Measurements from ENCODE around the gene RNU7-1.

The RNU7-1 gene

GRCh38 chr12:6957151-6957701 lies 13.6 kb downstream of the RNU7-1 start:
- peaks cover 0 to 15% of the 10 kb centered on the region in 2 experiments for H3K27me3 ChIP-seq (ENCODE audit: control insufficient read depth in 1 of 2, insufficient read depth in 1 of 2, low read length in 2 of 2)

GRCh38 chr12:6957741-6958608 lies 14.4 kb downstream of the RNU7-1 start:
- H3K4me2 ChIP-seq (ENCODE audit: low read length, poor library complexity, severe bottlenecking) = no peak overlapping the region
- H2BK120ac ChIP-seq (ENCODE audit: low read depth, low read length) = no peak overlapping the region
- no peak for DNase-seq
- H3K9ac ChIP-seq (ENCODE audit: low read length) = no peak overlapping the region
- H3K79me1 ChIP-seq (replicated peaks; ENCODE audit: low read length, poor library complexity, severe bottlenecking) = no peaks in the 10 kb centered on the region
- no peak overlapping the region for H4K91ac ChIP-seq (ENCODE audit: low read length)
- no peak overlapping the region for H3K4me3 ChIP-seq (ENCODE audit: insufficient read depth in 1 of 2, low read depth in 1 of 2, low read length in 2 of 2)
- H3K18ac ChIP-seq (ENCODE audit: low read depth in 1 of 2, low read length in 2 of 2) = no peak overlapping the region
- 92% methylated on average over 25 of the region's 28 CpGs for WGBS
- H3K23ac ChIP-seq (ENCODE audit: low read length in 2 of 2) = no peak overlapping the region
- H3K14ac ChIP-seq (ENCODE audit: low read length in 2 of 2) = no peak overlapping the region
- no peak overlapping the region for H2AFZ ChIP-seq (ENCODE audit: low read depth, low read length)
- H4K8ac ChIP-seq (ENCODE audit: low read length) = no peak overlapping the region
- H3K27me3 ChIP-seq (ENCODE audit: control insufficient read depth in 1 of 2, insufficient read depth in 1 of 2, low read length in 2 of 2) = peaks cover 0 to 12% of the 10 kb centered on the region in 2 experiments
- no peak overlapping the region for H2BK5ac ChIP-seq (ENCODE audit: low read depth, low read length, poor library complexity, severe bottlenecking)
- H2BK15ac ChIP-seq (ENCODE audit: low read depth, poor library complexity, severe bottlenecking) = no peak overlapping the region
- no peak overlapping the region for H2BK12ac ChIP-seq (ENCODE audit: low read length in 2 of 2)
- peaks cover 0 to 37% of the 10 kb centered on the region in 2 experiments for H3K36me3 ChIP-seq (ENCODE audit: control insufficient read depth in 1 of 2, insufficient read depth in 2 of 2, low read depth in 1 of 2, low read length in 2 of 2)
- no peak overlapping the region for H3K27ac ChIP-seq (ENCODE audit: low read length, poor library complexity, severe bottlenecking)
- no peak overlapping the region for H2AK5ac ChIP-seq (ENCODE audit: low read length, severe bottlenecking)
- H3K4ac ChIP-seq (ENCODE audit: low read depth in 1 of 2, low read length in 2 of 2) = no peak overlapping the region
- no peaks in the 10 kb centered on the region for H3K9me3 ChIP-seq (ENCODE audit: control insufficient read depth, low read length)
- H3K4me1 ChIP-seq (ENCODE audit: control insufficient read depth, insufficient read depth, low read depth, low read length) = peaks cover 16% of the 10 kb centered on the region

More at GRCh38 chr12:6957151-6957701, 13.6 kb downstream of the RNU7-1 start:
- H3K9me3 ChIP-seq (ENCODE audit: control insufficient read depth, low read length) = no peaks in the 10 kb centered on the region
- no peak overlapping the region for H3K9ac ChIP-seq (ENCODE audit: low read length)
- no peak overlapping the region for H4K8ac ChIP-seq (ENCODE audit: low read length)
- H2BK120ac ChIP-seq (ENCODE audit: low read depth, low read length) = no peak overlapping the region
- no peak overlapping the region for H3K4ac ChIP-seq (ENCODE audit: low read depth in 1 of 2, low read length in 2 of 2)
- H3K14ac ChIP-seq (ENCODE audit: low read length in 2 of 2) = no peak overlapping the region
- H3K4me3 ChIP-seq (ENCODE audit: insufficient read depth in 1 of 2, low read depth in 1 of 2, low read length in 2 of 2) = no peak overlapping the region
- no peak overlapping the region for H4K91ac ChIP-seq (ENCODE audit: low read length)
- H3K4me1 ChIP-seq (ENCODE audit: control insufficient read depth, insufficient read depth, low read depth, low read length) = peaks cover 18% of the 10 kb centered on the region
- H3K18ac ChIP-seq (ENCODE audit: low read depth in 1 of 2, low read length in 2 of 2) = no peak overlapping the region
- H2AK5ac ChIP-seq (ENCODE audit: low read length, severe bottlenecking) = no peak overlapping the region
- 86% methylated on average over 20 of the region's 20 CpGs for WGBS
- no peak overlapping the region for H3K4me2 ChIP-seq (ENCODE audit: low read length, poor library complexity, severe bottlenecking)
- no peak overlapping the region for H2BK12ac ChIP-seq (ENCODE audit: low read length in 2 of 2)
- no peaks in the 10 kb centered on the region for H3K79me1 ChIP-seq (replicated peaks; ENCODE audit: low read length, poor library complexity, severe bottlenecking)
- peaks cover 0 to 37% of the 10 kb centered on the region in 2 experiments for H3K36me3 ChIP-seq (ENCODE audit: control insufficient read depth in 1 of 2, insufficient read depth in 2 of 2, low read depth in 1 of 2, low read length in 2 of 2)
- H2BK15ac ChIP-seq (ENCODE audit: low read depth, poor library complexity, severe bottlenecking) = no peak overlapping the region
- H3K27ac ChIP-seq (ENCODE audit: low read length, poor library complexity, severe bottlenecking) = no peak overlapping the region
- no peak overlapping the region for H3K23ac ChIP-seq (ENCODE audit: low read length in 2 of 2)
- no peak for DNase-seq
- no peak overlapping the region for H2BK5ac ChIP-seq (ENCODE audit: low read depth, low read length, poor library complexity, severe bottlenecking)
- no peak overlapping the region for H2AFZ ChIP-seq (ENCODE audit: low read depth, low read length)

- Histone ChIP-seq H3K36me3 (ENCODE audit: control insufficient read depth in 1 of 2, insufficient read depth in 2 of 2, low read depth in 1 of 2, low read length in 2 of 2) (peaks cover 0 to 37% of the 10 kb centered on the region in 2 experiments), H3K4me3 (ENCODE audit: insufficient read depth in 1 of 2, low read depth in 1 of 2, low read length in 2 of 2) (no peak overlapping the region), H3K9ac (ENCODE audit: low read length) (no peak overlapping the region), H3K9me3 (ENCODE audit: control insufficient read depth, low read length) (no peaks in the 10 kb centered on the region), H3K23ac (ENCODE audit: low read length in 2 of 2) (no peak overlapping the region), H2BK15ac (ENCODE audit: low read depth, poor library complexity, severe bottlenecking) (no peak overlapping the region), H3K4me1 (ENCODE audit: control insufficient read depth, insufficient read depth, low read depth, low read length) (peaks cover 16% of the 10 kb centered on the region), H2BK12ac (ENCODE audit: low read length in 2 of 2) (no peak overlapping the region), H3K14ac (ENCODE audit: low read length in 2 of 2) (no peak overlapping the region), H4K91ac (ENCODE audit: low read length) (no peak overlapping the region), H2BK5ac (ENCODE audit: low read depth, low read length, poor library complexity, severe bottlenecking) (no peak overlapping the region), H4K8ac (ENCODE audit: low read length) (no peak overlapping the region), H2BK120ac (ENCODE audit: low read depth, low read length) (no peak overlapping the region), H3K27ac (ENCODE audit: low read length, poor library complexity, severe bottlenecking) (no peak overlapping the region), H3K4me2 (ENCODE audit: low read length, poor library complexity, severe bottlenecking) (no peak overlapping the region), H2AK5ac (ENCODE audit: low read length, severe bottlenecking) (no peak overlapping the region), H3K27me3 (ENCODE audit: control insufficient read depth in 1 of 2, insufficient read depth in 1 of 2, low read length in 2 of 2) (peaks cover 0 to 12% of the 10 kb centered on the region in 2 experiments), H3K4ac (ENCODE audit: low read depth in 1 of 2, low read length in 2 of 2) (no peak overlapping the region), H2AFZ (ENCODE audit: low read depth, low read length) (no peak overlapping the region), H3K79me1 (replicated peaks; ENCODE audit: low read length, poor library complexity, severe bottlenecking) (no peaks in the 10 kb centered on the region), H3K18ac (ENCODE audit: low read depth in 1 of 2, low read length in 2 of 2) (no peak overlapping the region)
- DNase-seq = no peak
- 92% methylated on average over 10 of the region's 10 CpGs for WGBS
Measured at GRCh38 chr12:6958609-6959057, 15.0 kb downstream of the RNU7-1 start.

- no peak overlapping the region for H2AK5ac ChIP-seq (ENCODE audit: low read length, severe bottlenecking)
- no peak overlapping the region for H4K8ac ChIP-seq (ENCODE audit: low read length)
- H3K36me3 ChIP-seq (ENCODE audit: control insufficient read depth in 1 of 2, insufficient read depth in 2 of 2, low read depth in 1 of 2, low read length in 2 of 2) = peaks cover 3 to 42% of the 10 kb centered on the region in 2 experiments
- H3K27ac ChIP-seq (ENCODE audit: low read length, poor library complexity, severe bottlenecking) = no peak overlapping the region
- H3K4me2 ChIP-seq (ENCODE audit: low read length, poor library complexity, severe bottlenecking) = no peak overlapping the region
- no peak overlapping the region for H2AFZ ChIP-seq (ENCODE audit: low read depth, low read length)
- H2BK5ac ChIP-seq (ENCODE audit: low read depth, low read length, poor library complexity, severe bottlenecking) = no peak overlapping the region
- no peak for DNase-seq
- no peak overlapping the region for H2BK120ac ChIP-seq (ENCODE audit: low read depth, low read length)
- no peak overlapping the region for H3K4me3 ChIP-seq (ENCODE audit: insufficient read depth in 1 of 2, low read depth in 1 of 2, low read length in 2 of 2)
- no peak overlapping the region for H4K91ac ChIP-seq (ENCODE audit: low read length)
- H3K79me1 ChIP-seq (replicated peaks; ENCODE audit: low read length, poor library complexity, severe bottlenecking) = no peaks in the 10 kb centered on the region
- no peak overlapping the region for H2BK12ac ChIP-seq (ENCODE audit: low read length in 2 of 2)
- no peak overlapping the region for H3K9ac ChIP-seq (ENCODE audit: low read length)
- peaks cover 16% of the 10 kb centered on the region for H3K4me1 ChIP-seq (ENCODE audit: control insufficient read depth, insufficient read depth, low read depth, low read length)
- peaks cover 0 to 12% of the 10 kb centered on the region in 2 experiments for H3K27me3 ChIP-seq (ENCODE audit: control insufficient read depth in 1 of 2, insufficient read depth in 1 of 2, low read length in 2 of 2)
- H3K4ac ChIP-seq (ENCODE audit: low read depth in 1 of 2, low read length in 2 of 2) = no peak overlapping the region
- no peaks in the 10 kb centered on the region for H3K9me3 ChIP-seq (ENCODE audit: control insufficient read depth, low read length)
- H3K14ac ChIP-seq (ENCODE audit: low read length in 2 of 2) = no peak overlapping the region
- H3K23ac ChIP-seq (ENCODE audit: low read length in 2 of 2) = no peak overlapping the region
- no peak overlapping the region for H2BK15ac ChIP-seq (ENCODE audit: low read depth, poor library complexity, severe bottlenecking)
- H3K18ac ChIP-seq (ENCODE audit: low read depth in 1 of 2, low read length in 2 of 2) = no peak overlapping the region
- WGBS = 75% methylated on average over 15 of the region's 24 CpGs
Measured at GRCh38 chr12:6959058-6959804, 15.6 kb downstream of the RNU7-1 start.

Data from mesenchymal stem cell (in vitro differentiated cells and primary cell).